GM11168 (cell line): ENCODE results near the gene EXTL1.

ENCODE experiments used
- in situ Hi-C: fragments of 300-500 bp; cut with MboI; formaldehyde crosslinking; loops from one replicate; pipeline ENCODE4 v1.12.0; 2022; ENCODE audit warnings: low sequenced_read_pairs; ENCODE audit not compliant: unreplicated experiment

Gene EXTL1

DNA sequence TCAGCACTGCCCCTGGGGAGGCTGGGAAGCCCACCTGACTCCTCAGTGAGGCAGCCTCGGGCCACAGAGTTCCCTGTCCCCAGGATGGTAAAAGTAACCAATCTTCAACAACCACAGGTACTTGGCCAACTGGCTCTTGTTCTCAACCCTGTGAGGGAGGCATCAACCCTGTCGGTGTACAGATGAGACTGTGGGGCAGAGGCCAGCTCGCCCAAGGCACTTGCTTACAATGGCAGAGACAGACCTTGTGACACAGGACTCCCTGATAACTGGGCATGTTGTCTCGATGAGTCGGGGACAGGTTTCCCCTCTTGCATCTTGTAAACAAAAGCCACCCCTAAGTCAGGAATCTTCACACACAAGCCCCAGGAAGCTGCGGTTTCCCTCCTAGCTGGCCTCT lies 16.3 kb downstream of the EXTL1 start:
- in situ Hi-C loops, result no loop called here

GRCh38 chr1:26038477-26038876 lies 16.9 kb downstream of the EXTL1 start:
- in situ Hi-C loops, result no loop called here

DNA sequence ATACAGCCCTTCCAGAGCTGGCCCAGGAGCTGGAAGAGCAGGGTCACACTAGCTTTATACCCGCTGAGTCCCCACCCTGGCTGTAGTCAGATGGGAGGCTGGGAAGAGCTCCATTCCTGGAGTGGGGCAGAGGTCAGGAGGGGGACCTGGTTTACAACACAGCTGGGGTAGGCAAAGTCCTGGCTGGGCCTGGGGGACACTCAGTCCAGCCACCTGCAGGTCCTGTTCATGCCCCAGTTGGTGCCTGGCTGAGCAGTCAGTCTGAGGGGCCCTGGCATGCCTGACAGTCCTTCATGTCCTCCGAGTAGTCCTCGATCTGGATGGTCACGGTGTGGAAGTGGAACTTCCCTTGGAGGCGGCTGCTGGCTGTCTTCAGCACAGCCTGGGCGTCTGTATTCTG lies 17.3 kb downstream of the EXTL1 start:
- in situ Hi-C loops, result no loop called here

- in situ Hi-C loops, result loop anchor here (5.0 kb wide), 1 partner anchor 36 kb away; no protein-coding TSS in a partner anchor
Measured at GRCh38 chr1:26041401-26041800, 19.8 kb downstream of the EXTL1 start.

DNA sequence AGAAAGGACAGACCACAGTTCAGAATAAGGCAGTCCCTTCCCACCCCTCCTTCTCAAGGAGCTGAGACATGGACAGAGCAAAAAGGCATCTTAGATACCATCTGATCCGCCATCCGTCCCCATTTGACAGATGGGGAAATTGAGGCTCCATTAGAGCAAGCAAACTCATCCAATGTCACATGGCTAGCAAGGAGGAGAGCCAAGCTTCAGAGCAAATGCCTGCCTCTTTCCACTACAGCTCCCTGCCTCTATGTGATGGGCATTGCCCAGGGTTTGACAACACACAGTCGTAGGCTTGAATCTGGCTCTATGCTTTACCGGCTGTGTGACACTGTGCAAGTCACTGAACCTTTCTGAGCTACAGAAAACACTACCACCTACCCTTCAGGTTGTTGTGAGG lies 20.4 kb downstream of the EXTL1 start:
- in situ Hi-C loops, result loop anchor here (5.0 kb wide), 1 partner anchor 35 kb away; no protein-coding TSS in a partner anchor

GRCh38 chr1:26043765-26044164 lies 22.2 kb downstream of the EXTL1 start:
- in situ Hi-C loops, result loop anchor here (5.0 kb wide), 1 partner anchor 34 kb away; no protein-coding TSS in a partner anchor

GRCh38 chr1:26044414-26044813 lies 22.8 kb downstream of the EXTL1 start:
- in situ Hi-C loops, result loop anchor here (5.0 kb wide), 1 partner anchor 33 kb away; no protein-coding TSS in a partner anchor

- in situ Hi-C loops, result loop anchor here (5.0 kb wide), 1 partner anchor 32 kb away; no protein-coding TSS in a partner anchor
Measured at GRCh38 chr1:26044971-26045721, 23.6 kb downstream of the EXTL1 start.

GRCh38 chr1:26045722-26046245 lies 24.2 kb downstream of the EXTL1 start, which contains the start of gene SLC30A2:
Gene SLC30A2 (minus strand): TSS chr1:26046118. CDS start chr1:26045896, 222 bp downstream.
- in situ Hi-C loops, result no loop called here

- in situ Hi-C loops, result no loop called here
Measured at GRCh38 chr1:26046246-26047095, 24.9 kb downstream of the EXTL1 start.

DNA sequence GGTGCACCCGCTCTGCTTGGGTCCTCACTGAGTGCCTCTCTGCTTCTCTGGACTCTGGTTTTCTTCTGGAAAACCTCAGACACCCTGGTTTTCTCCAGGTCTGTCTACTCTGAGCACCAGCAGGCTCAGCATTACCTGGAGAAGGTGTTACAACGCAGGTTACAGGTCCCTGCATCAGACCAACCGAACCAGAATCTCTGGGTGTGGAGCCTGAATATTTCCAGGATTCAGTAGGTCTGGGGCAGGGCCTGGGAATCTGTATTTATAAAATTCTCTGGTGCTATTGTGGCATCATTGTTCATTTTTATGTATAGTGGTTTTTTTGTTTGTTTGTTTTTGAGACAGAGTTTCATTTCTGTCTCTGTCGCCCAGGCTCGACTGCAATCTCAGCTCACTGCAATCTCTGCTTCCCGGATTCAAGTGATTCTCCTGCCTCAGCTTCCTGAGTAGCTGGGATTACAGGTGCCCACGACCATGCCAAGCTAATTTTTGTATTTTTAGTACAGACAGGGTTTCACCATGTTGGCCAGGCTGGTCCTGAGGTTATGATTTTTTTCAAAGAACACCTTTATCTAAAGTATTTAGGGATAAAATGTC lies 25.8 kb downstream of the EXTL1 start:
- in situ Hi-C loops, result no loop called here

DNA sequence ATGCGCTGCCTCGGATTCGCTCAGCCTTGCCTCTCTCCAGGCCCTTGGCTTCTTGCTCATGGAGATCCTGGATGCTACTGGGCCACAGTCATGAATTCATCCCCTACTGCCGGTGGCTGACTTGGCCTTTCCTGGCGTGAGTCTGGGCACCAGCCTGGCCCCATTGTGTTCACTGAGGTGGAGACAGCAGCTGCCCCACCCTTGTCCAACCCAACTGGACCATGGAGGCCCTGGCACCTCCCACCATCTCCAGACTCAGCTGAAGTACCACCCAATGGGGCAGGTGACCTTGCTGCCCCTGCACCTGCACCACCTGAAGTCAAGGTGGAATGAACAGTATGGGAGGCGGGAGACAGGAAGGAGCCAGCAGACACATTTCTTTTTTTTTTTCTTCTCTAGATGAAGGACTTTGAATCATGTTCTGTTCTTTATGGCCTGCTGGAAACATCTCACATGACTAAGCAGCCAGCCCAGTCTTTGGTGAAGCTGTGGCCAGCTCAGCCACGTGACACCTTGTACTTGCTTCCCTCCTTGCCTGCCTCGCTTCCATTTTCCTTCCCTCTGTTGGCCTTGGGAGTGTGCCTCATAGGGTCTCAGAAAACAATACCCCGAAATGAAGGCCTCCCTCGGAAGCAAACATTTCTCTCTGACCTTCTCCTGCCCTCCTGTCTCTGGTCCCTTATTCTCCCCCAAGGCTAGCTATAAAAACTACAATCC lies 28.1 kb downstream of the EXTL1 start:
- in situ Hi-C loops, result no loop called here

DNA sequence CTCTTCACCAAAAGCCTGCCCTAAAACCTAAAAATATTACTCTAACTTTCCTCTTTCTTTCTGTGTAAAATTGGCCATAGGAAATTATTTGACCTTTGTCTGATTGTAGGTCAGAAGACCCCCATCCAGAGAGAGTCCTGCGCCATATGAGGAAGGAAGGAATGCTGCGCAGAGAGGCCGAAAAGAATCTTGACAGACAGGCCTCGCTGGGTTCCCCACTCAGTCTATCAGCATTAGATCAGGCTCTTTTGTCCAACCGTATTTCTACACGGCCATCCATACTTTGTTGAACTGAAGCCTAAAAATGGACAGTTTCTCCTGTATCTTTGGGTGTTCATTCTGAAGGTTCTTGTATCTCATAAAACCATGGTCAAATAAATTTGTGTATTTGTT lies 28.7 kb downstream of the EXTL1 start:
- in situ Hi-C loops, result no loop called here

DNA sequence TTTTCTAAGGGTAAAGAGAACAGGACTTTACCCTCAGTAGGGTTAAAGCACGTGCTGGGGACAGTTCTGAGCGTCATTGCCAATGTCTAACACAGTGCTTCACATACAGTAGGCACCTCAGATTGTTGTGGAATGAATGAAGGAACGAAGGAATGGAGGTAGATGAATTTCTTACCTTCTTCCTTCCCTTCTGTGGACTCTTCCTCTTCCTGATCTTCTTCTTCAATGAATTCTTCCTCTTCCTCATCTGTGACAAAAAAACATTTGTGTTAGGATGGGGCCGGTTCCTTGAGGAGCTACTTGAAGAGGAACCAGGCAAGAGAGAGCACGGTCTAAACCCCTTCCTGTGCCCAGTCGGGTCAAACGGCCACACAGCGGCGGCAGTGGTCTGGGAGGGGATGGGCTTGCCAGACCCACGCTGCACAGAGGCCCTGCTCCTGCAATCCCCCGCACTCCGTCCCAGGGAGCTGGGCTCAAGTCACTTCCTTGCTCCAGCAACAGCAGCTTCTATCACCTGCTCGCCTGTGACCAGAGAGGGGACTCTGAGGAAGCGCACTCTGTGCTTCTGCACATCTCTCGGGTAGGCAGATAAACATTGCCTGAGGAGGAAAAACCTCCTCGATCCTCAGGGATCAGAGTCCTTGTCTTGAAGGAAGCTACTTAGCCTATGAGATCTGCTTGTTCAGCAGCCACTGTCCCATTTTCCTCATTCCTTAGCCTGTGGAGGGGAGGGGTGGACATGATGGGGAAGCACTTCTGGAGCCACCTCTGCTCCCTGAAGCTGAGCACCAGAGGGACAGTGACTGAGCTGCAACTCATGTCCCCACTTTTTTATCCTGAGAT lies 32.4 kb downstream of the EXTL1 start:
- in situ Hi-C loops, result no loop called here

GRCh38 chr1:26055041-26055440 lies 33.5 kb downstream of the EXTL1 start:
- in situ Hi-C loops, result no loop called here

DNA sequence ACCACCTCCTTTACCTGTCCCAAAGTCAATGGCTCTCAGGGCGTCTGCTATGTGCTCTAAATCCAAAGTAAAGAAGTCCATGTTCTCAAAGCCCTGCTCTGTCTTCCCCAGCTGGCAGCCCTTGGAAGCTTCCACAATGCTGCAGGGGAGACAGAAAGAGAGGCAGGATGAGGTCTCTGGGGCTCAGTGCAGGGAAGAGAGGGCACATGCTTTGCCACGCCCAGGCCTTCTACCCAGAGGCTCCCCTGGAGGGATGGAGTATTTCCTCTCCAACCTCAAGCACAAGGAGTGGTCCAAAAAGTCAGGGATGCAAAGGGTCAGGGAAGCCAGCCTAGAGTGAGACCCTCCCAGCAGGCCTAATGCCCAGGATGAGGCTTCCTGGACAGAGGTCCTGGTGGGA lies 35.6 kb downstream of the EXTL1 start:
- in situ Hi-C loops, result no loop called here

GRCh38 chr1:26058052-26058595 lies 36.5 kb downstream of the EXTL1 start:
- in situ Hi-C loops, result no loop called here

DNA sequence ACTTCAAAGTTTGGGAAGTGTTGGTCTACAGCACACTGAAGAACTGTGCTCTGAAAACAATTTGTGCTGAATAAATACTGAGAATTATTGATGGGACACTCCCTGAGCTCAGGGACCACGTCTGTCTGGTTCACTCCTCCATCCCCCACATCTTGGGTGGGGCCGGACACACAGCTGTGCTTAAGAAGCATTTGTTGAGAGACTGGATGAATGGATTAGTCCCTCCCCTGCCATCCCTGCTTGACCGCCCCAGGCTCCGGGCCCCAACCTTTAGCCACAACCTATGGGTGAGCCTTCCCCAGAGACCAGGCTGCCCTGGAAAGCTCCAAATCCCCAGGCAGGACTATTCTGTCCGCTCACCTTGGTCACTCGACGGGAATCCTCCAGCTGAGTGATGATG lies 38.3 kb downstream of the EXTL1 start:
- in situ Hi-C loops, result no loop called here
